Measurements from ENCODE around the gene ESYT1.

ESYT1 gene

GRCh38 chr12:56122637-56123036 lies 5.4 kb upstream of the ESYT1 start:
- Histone ChIP-seq H3K27ac (ENCODE audit: extremely low read depth, low read depth, low read length) (no peak overlapping the region), H3K4me1 (ENCODE audit: control insufficient read depth, insufficient read depth, low read length) (peaks cover 14% of the 10 kb centered on the region), H3K36me3 (ENCODE audit: control insufficient read depth in 2 of 2, insufficient read depth in 1 of 2, low read length in 2 of 2) (peaks cover 0 to 40% of the 10 kb centered on the region in 2 experiments; a peak in 2 of 3 replicates), H3K9me3 (ENCODE audit: control insufficient read depth, insufficient read depth, low read depth, low read length) (no peaks in the 10 kb centered on the region), H3K4me3 (ENCODE audit: low read depth, low read length) (no peak overlapping the region)
- ChIA-PET POLR2A (interaction anchor here (1.3 to 1.6 kb wide), 2 partner anchors 67 to 136 kb away, joined by 3 to 4 read pairs; partner anchors contain the start of genes ANKRD52 and SMARCC2), CTCF (interaction anchor here (0.6 to 1.1 kb wide), 3 partner anchors 67 to 109 kb away, joined by 3 to 6 read pairs (median 4); partner anchors contain the start of gene SMARCC2)
- no peak for TF ChIP-seq ZNF513 (tag by site-specific recombination; IDR thresholded peaks at IDR 0.05)
- no peak for TF ChIP-seq GLIS1 (tag by site-specific recombination; IDR thresholded peaks at IDR 0.05)
- no peak for TF ChIP-seq ZNF214 (tag by site-specific recombination; IDR thresholded peaks at IDR 0.05; ENCODE audit: borderline replicate concordance)
- TF ChIP-seq ZNF629 (tag by site-specific recombination; IDR thresholded peaks at IDR 0.05): no peak
- TF ChIP-seq, protein P1, sequence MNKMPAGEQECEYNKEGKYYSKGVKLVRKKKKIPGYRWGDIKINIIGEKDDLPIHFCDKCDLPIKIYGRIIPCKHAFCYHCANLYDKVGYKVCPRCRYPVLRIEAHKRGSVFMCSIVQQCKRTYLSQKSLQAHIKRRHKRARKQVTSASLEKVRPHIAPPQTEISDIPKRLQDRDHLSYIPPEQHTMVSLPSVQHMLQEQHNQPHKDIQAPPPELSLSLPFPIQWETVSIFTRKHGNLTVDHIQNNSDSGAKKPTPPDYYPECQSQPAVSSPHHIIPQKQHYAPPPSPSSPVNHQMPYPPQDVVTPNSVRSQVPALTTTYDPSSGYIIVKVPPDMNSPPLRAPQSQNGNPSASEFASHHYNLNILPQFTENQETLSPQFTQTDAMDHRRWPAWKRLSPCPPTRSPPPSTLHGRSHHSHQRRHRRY (tag by site-specific recombination; IDR thresholded peaks at IDR 0.05): no peak
- no peak for TF ChIP-seq ZNF274 (IDR thresholded peaks at IDR 0.05; ENCODE audit: low read length)
- TF ChIP-seq ZNF274 (tag by site-specific recombination; IDR thresholded peaks at IDR 0.05; ENCODE audit: borderline replicate concordance): no peak
- TF ChIP-seq, protein P2, sequence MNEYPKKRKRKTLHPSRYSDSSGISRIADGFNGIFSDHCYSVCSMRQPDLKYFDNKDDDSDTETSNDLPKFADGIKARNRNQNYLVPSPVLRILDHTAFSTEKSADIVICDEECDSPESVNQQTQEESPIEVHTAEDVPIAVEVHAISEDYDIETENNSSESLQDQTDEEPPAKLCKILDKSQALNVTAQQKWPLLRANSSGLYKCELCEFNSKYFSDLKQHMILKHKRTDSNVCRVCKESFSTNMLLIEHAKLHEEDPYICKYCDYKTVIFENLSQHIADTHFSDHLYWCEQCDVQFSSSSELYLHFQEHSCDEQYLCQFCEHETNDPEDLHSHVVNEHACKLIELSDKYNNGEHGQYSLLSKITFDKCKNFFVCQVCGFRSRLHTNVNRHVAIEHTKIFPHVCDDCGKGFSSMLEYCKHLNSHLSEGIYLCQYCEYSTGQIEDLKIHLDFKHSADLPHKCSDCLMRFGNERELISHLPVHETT (tag by site-specific recombination; IDR thresholded peaks at IDR 0.05): no peak
- no peak for TF ChIP-seq ZNF169 (tag by site-specific recombination; IDR thresholded peaks at IDR 0.05)
- TF ChIP-seq MZF1 (tag by site-specific recombination; IDR thresholded peaks at IDR 0.05; ENCODE audit: borderline replicate concordance): no peak
- TF ChIP-seq, protein P3, sequence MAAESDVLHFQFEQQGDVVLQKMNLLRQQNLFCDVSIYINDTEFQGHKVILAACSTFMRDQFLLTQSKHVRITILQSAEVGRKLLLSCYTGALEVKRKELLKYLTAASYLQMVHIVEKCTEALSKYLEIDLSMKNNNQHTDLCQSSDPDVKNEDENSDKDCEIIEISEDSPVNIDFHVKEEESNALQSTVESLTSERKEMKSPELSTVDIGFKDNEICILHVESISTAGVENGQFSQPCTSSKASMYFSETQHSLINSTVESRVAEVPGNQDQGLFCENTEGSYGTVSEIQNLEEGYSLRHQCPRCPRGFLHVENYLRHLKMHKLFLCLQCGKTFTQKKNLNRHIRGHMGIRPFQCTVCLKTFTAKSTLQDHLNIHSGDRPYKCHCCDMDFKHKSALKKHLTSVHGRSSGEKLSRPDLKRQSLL (tag by site-specific recombination; IDR thresholded peaks at IDR 0.05): no peak
- no peak for TF ChIP-seq KLF8 (tag by site-specific recombination; IDR thresholded peaks at IDR 0.05)
- no peak for TF ChIP-seq PRDM10 (tag by site-specific recombination; IDR thresholded peaks at IDR 0.05)
- TF ChIP-seq ZNF624 (tag by site-specific recombination; IDR thresholded peaks at IDR 0.05): no peak
- no peak for TF ChIP-seq ZNF704 (tag by site-specific recombination; IDR thresholded peaks at IDR 0.05)
- TF ChIP-seq ZNF391 (tag by site-specific recombination; IDR thresholded peaks at IDR 0.05; ENCODE audit: borderline replicate concordance, low read depth): no peak
- no peak for TF ChIP-seq ZNF600 (tag by site-specific recombination; IDR thresholded peaks at IDR 0.05)
- no peak for TF ChIP-seq ZBTB11 (tag by site-specific recombination; conservative IDR thresholded peaks at IDR 0.05; ENCODE audit: low read depth)
- TF ChIP-seq ZNF350 (tag by site-specific recombination; IDR thresholded peaks at IDR 0.05): no peak
- TF ChIP-seq ZNF354C (tag by site-specific recombination; IDR thresholded peaks at IDR 0.05; ENCODE audit: borderline replicate concordance, low read depth): no peak
- no peak for TF ChIP-seq ZNF776 (tag by site-specific recombination; IDR thresholded peaks at IDR 0.05; ENCODE audit: borderline replicate concordance)
